Endothelial cell of umbilical vein (primary cell): Measurements from ENCODE around the gene FAM161A. TPM values are rescaled to one million over a fixed set of nuclear protein-coding genes. Genes with fewer than 3 reads are reported as not detected.

Source experiments
- BruUV-seq: library from RNA; stranded (reverse); fragments of 400-500 nt; replicated peaks from 2 replicates; lab custom pipeline; 2021; lab: Mats Ljungman, UMichigan
- CTCF ChIA-PET: fragments of 300-600, 350-600 bp; sonication (Branson Sonifier 250); formaldehyde crosslinking; loops from one replicate; lab custom pipeline; 2021; ENCODE audit warnings: antibody characterized with exemption, inconsistent platforms; lab: Charles Lee
- POLR2A ChIA-PET: fragments of 300-600, 350-600 bp; sonication (Branson Sonifier 250); formaldehyde crosslinking; loops from one replicate; lab custom pipeline; 2021; ENCODE audit warnings: antibody characterized with exemption, inconsistent platforms; lab: Charles Lee
- DNase-seq: peaks from one replicate; pipeline ENCODE4 v3.0.0-alpha.2; 2011; ENCODE audit warnings: low read depth, low spot score
- FAIRE-seq: peaks from 2 replicates; lab custom pipeline; 2011; peaks lifted over from hg19 to GRCh38; lab: Jason Lieb, UNC
- H2AFZ ChIP-seq: 2 replicates; pipeline ENCODE4 v1.6.0; 2012; ENCODE audit warnings: low read depth, low read length, control low read depth, inconsistent platforms
- H3K27ac ChIP-seq: 2 replicates; pipeline ENCODE4 v1.5.1; 2011; ENCODE audit warnings: low read depth, mild to moderate bottlenecking, control low read depth, low read length, moderate library complexity; ENCODE audit not compliant: insufficient read depth
- H3K27me3 ChIP-seq, 2 experiments: 2 replicates each; pipeline versions ENCODE4 v1.6.0 to v1.6.1; 2011; ENCODE audit warnings: low read length in 2 of 2, mixed read lengths in 1 of 2; ENCODE audit not compliant: control insufficient read depth in 2 of 2, insufficient read depth in 2 of 2
- H3K36me3 ChIP-seq, 2 experiments: 2 replicates in 1 of 2; 3 replicates in 1 of 2; pipeline ENCODE4 v1.5.1; 2011; ENCODE audit warnings: low read length in 2 of 2, mild to moderate bottlenecking in 1 of 2, moderate library complexity in 1 of 2; ENCODE audit not compliant: control insufficient read depth in 2 of 2, insufficient read depth in 2 of 2; ENCODE audit errors: extremely low read depth in 1 of 2
- H3K4me1 ChIP-seq: 3 replicates; pipeline ENCODE4 v1.5.1; 2011; ENCODE audit warnings: mild to moderate bottlenecking, low read length; ENCODE audit not compliant: control insufficient read depth, insufficient read depth; ENCODE audit errors: extremely low read depth
- H3K4me2 ChIP-seq: 2 replicates; pipeline ENCODE4 v1.6.1; 2011; ENCODE audit warnings: low read length, control low read depth, mixed read lengths; ENCODE audit not compliant: insufficient read depth
- H3K4me3 ChIP-seq, 3 experiments: fragments of 200-600 bp in 1 of 3; sonication (generic), shearing (Covaris generic) in 1 of 3; replicated peaks in 1 of 3; 2 replicates each; pipeline ENCODE4 v1.5.1; 2011 to 2016; ENCODE audit warnings: control low read depth in 3 of 3, low read length in 3 of 3, mild to moderate bottlenecking in 2 of 3, inconsistent platforms in 1 of 3, low read depth in 1 of 3, moderate library complexity in 1 of 3; ENCODE audit not compliant: insufficient read depth in 1 of 3
- H3K79me2 ChIP-seq: 2 replicates; pipeline ENCODE4 v1.6.0; 2012; ENCODE audit warnings: low read length, inconsistent platforms; ENCODE audit not compliant: control insufficient read depth, insufficient read depth
- H3K9ac ChIP-seq: replicated peaks from 2 replicates; pipeline ENCODE3; 2011; ENCODE audit warnings: low read length, control low read depth; ENCODE audit not compliant: insufficient read depth; ENCODE audit errors: extremely low read depth
- H3K9me1 ChIP-seq: replicated peaks from 3 replicates; pipeline ENCODE4 v1.6.0; 2011; ENCODE audit warnings: mild to moderate bottlenecking, low read length; ENCODE audit not compliant: control insufficient read depth, insufficient read depth; ENCODE audit errors: extremely low read depth
- H3K9me3 ChIP-seq: replicated peaks from 2 replicates; pipeline ENCODE4 v1.5.1; 2012; ENCODE audit warnings: low read length, inconsistent platforms; ENCODE audit not compliant: control insufficient read depth, insufficient read depth
- H4K20me1 ChIP-seq: replicated peaks from 2 replicates; pipeline ENCODE3; 2011; ENCODE audit warnings: mild to moderate bottlenecking, low read length; ENCODE audit not compliant: control insufficient read depth, insufficient read depth; ENCODE audit errors: extremely low read depth
- EZH2 ChIP-seq: IDR thresholded peaks from 2 replicates; pipeline ENCODE4 v1.6.1; 2012; ENCODE audit warnings: borderline replicate concordance, low read depth, mild to moderate bottlenecking, moderate library complexity, low read length, inconsistent platforms; ENCODE audit not compliant: severe bottlenecking
- FOS ChIP-seq: IDR thresholded peaks from 2 replicates; pipeline ENCODE4 v1.6.1; 2011; ENCODE audit warnings: mild to moderate bottlenecking, low read length, moderate library complexity, borderline replicate concordance; ENCODE audit not compliant: insufficient read depth
- GATA2 ChIP-seq: IDR thresholded peaks from 2 replicates; pipeline ENCODE4 v1.7.0; 2011; ENCODE audit warnings: low read depth, mild to moderate bottlenecking, moderate library complexity, mixed read lengths, low read length; ENCODE audit not compliant: insufficient read length, insufficient read depth
- JUN ChIP-seq: IDR thresholded peaks from 2 replicates; pipeline ENCODE4 v1.6.1; 2011; ENCODE audit warnings: borderline replicate concordance, low read depth; ENCODE audit not compliant: insufficient read length, insufficient read depth
- MYC ChIP-seq: IDR thresholded peaks from one replicate; pipeline ENCODE4 v1.6.1; 2011; ENCODE audit warnings: mild to moderate bottlenecking, low read depth, low read length
- POLR2A ChIP-seq: IDR thresholded peaks from 2 replicates; pipeline ENCODE4 v1.6.1; 2012; ENCODE audit warnings: low read depth, mild to moderate bottlenecking, control low read depth, low read length
- POLR2AphosphoS5 ChIP-seq: IDR thresholded peaks from 2 replicates; pipeline ENCODE4 v1.6.1; 2012; ENCODE audit warnings: low read depth, mild to moderate bottlenecking, control low read depth, low read length, moderate library complexity; ENCODE audit not compliant: insufficient read depth
- dilution Hi-C: fragments of 300-500 bp; cut with MboI; formaldehyde crosslinking; loops from one replicate; pipeline ENCODE4 v1.15.0; 2019; ENCODE audit warnings: low sequenced_read_pairs; ENCODE audit not compliant: extremely low pct_ligation_motif_present
- intact Hi-C: fragments of 100-400 bp; cut with micrococcal nuclease; formaldehyde crosslinking; loops from one replicate; pipeline ENCODE4 v1.10.0; 2022
- polyA plus RNA-seq, 4 experiments: library from polyadenylated mRNA; depleted of rRNA in 3 of 4; stranded (reverse) in 3 of 4; unstranded in 1 of 4; fragments of >200 nt; gene quantifications; 2 replicates each; pipeline versions ENCODE4 v1.2.1 to v1.2.3, GENCODE V29; 2011 to 2012; ENCODE audit warnings: missing spikeins in 1 of 4
- total RNA-seq: library from RNA; stranded (reverse); gene quantifications from 2 replicates; pipeline ENCODE4 v1.2.3, GENCODE V29; 2021
- TF ChIP-seq, protein P1 (sequence below), 2 donors: IDR thresholded peaks; 1 replicate in 1 of 2; 2 replicates in 1 of 2; pipeline ENCODE4 v1.5.1; 2011; ENCODE audit warnings: low read length in 2 of 2, mild to moderate bottlenecking in 2 of 2, moderate library complexity in 2 of 2, control low read depth in 1 of 2, inconsistent platforms in 1 of 2, low read depth in 1 of 2; ENCODE audit not compliant: insufficient read depth in 1 of 2; ENCODE audit errors: extremely low read depth in 1 of 2
- TF ChIP-seq, protein P2 (sequence below): IDR thresholded peaks from 2 replicates; pipeline ENCODE4 v1.6.1; 2011; ENCODE audit not compliant: insufficient read depth, insufficient read length

FAM161A gene
- total and polyA plus RNA-seq, 2 donors (not counting 3 experiments of a cell fraction or from before 2014, with no cell fraction given), result 0.81 to 6.1 TPM

DNA sequence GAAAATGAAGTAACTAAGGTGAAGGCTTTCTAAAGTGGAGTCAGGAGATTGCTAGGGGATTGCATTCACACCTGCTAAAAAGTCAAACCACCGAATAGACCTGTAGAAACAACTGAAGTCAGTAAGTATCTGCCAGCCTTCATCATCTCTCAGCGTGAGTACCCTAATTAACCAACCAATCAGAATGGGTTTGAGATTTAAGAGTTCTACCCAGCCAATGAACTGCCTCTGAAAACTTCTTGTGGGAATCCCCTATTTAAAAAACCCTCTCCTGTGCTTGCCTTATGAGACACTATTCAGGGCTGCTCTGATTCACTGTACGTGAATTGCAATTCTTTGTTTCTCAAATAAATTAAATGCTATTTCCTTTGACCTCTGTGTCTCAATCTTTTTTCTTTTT, 3.4 kb upstream of the FAM161A start:
- Histone ChIP-seq H3K9me3 (no peaks in the 10 kb centered on the region), H3K27ac (no peak overlapping the region), H3K36me3 (no peaks in the 10 kb centered on the region), H3K4me1 (peaks cover 5% of the 10 kb centered on the region), H3K4me3 (no peak overlapping the region), H3K9me1 (no peaks in the 10 kb centered on the region), H3K9ac (no peak overlapping the region), H3K27me3 (no peaks in the 10 kb centered on the region), H4K20me1 (no peaks in the 10 kb centered on the region), H2AFZ (no peak overlapping the region), H3K79me2 (no peaks in the 10 kb centered on the region), H3K4me2 (no peak overlapping the region)
- POLR2A ChIA-PET, result no interaction called here
- FAIRE-seq, result no peak
- DNase-seq, result no peak
- CTCF ChIA-PET, result interaction anchor here (1.4 kb wide), 1 partner anchor 11 kb away, joined by 3 read pairs; no protein-coding TSS in a partner anchor
- intact Hi-C loops, result loop anchor here (10.0 kb wide), 1 partner anchor 162 kb away; no protein-coding TSS in a partner anchor
- no peak for TF ChIP-seq JUN
- no peak for TF ChIP-seq GATA2
- TF ChIP-seq FOS, result no peak
- TF ChIP-seq, protein P1, sequence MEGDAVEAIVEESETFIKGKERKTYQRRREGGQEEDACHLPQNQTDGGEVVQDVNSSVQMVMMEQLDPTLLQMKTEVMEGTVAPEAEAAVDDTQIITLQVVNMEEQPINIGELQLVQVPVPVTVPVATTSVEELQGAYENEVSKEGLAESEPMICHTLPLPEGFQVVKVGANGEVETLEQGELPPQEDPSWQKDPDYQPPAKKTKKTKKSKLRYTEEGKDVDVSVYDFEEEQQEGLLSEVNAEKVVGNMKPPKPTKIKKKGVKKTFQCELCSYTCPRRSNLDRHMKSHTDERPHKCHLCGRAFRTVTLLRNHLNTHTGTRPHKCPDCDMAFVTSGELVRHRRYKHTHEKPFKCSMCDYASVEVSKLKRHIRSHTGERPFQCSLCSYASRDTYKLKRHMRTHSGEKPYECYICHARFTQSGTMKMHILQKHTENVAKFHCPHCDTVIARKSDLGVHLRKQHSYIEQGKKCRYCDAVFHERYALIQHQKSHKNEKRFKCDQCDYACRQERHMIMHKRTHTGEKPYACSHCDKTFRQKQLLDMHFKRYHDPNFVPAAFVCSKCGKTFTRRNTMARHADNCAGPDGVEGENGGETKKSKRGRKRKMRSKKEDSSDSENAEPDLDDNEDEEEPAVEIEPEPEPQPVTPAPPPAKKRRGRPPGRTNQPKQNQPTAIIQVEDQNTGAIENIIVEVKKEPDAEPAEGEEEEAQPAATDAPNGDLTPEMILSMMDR (IDR thresholded peaks at IDR 0.05; ENCODE audit: extremely low read depth in 1 of 2, insufficient read depth in 1 of 2, low read depth in 1 of 2, low read length in 2 of 2), result no peak
- TF ChIP-seq MYC, result no peak
- no peak for TF ChIP-seq POLR2AphosphoS5
- TF ChIP-seq, protein P2, sequence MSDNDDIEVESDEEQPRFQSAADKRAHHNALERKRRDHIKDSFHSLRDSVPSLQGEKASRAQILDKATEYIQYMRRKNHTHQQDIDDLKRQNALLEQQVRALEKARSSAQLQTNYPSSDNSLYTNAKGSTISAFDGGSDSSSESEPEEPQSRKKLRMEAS, result no peak
- no peak for TF ChIP-seq POLR2A
- no peak for TF ChIP-seq EZH2
- no TSS peak for BruUV-seq
- dilution Hi-C loops, result no loop called here
